ENCODE data around the gene VSTM2L. TPM values are rescaled to one million over a fixed set of nuclear protein-coding genes. Genes with fewer than 3 reads are reported as not detected.

VSTM2L gene
- total and polyA plus RNA-seq, 2 of the 4 experiments (the other 2 are of a cell fraction), result 0.18 to 0.19 TPM

GRCh38 chr20:37928996-37929682, 26.2 kb downstream of the VSTM2L start:
- H3K4me1 ChIP-seq (ENCODE audit: control insufficient read depth, insufficient read depth, low read length), result no peaks in the 10 kb centered on the region
- no peak overlapping the region for H2BK5ac ChIP-seq (ENCODE audit: low read depth, low read length, poor library complexity, severe bottlenecking)
- H4K20me1 ChIP-seq (ENCODE audit: insufficient read depth, low read length), result no peaks in the 10 kb centered on the region
- H3K18ac ChIP-seq (ENCODE audit: low read depth, low read length), result no peak overlapping the region
- no peak overlapping the region for H3K4ac ChIP-seq (ENCODE audit: low read depth, low read length)
- H3K9ac ChIP-seq (ENCODE audit: low read depth, low read length), result no peak overlapping the region
- H3K4me3 ChIP-seq (ENCODE audit: insufficient read depth, low read depth, low read length), result no peak overlapping the region
- H4K91ac ChIP-seq (ENCODE audit: insufficient read depth, low read depth, low read length), result no peak overlapping the region
- TF ChIP-seq RFX5 (IDR thresholded peaks at IDR 0.05; ENCODE audit: low read depth, low read length) (no peak), CHD1 (IDR thresholded peaks at IDR 0.05; ENCODE audit: low read depth, low read length) (no peak)
- POLR2A ChIA-PET (ENCODE audit: unreplicated experiment), result no interaction called here
- CTCF ChIA-PET, result no interaction called here
- no peak for DNase-seq
- no peak overlapping the region for H3K23ac ChIP-seq (ENCODE audit: low read depth, low read length)
- no peak overlapping the region for H2BK120ac ChIP-seq (ENCODE audit: low read depth, low read length)
- no peak overlapping the region for H2AK9ac ChIP-seq (replicated peaks; ENCODE audit: low read depth, low read length, poor library complexity)
- WGBS, 2 experiments (ENCODE audit: extremely low coverage in 2 of 2, insufficient read length in 1 of 2), result 74% methylated on average over 5 of the region's 8 CpGs; no CpG with 5 or more reads in 1 of the 2 experiments
- peaks cover 61% of the 10 kb centered on the region for H3K27me3 ChIP-seq (ENCODE audit: control insufficient read depth, insufficient read depth, low read length)
- no peak overlapping the region for H4K8ac ChIP-seq (ENCODE audit: low read depth in 2 of 2, low read length in 2 of 2)
- H3K9me3 ChIP-seq (ENCODE audit: control insufficient read depth, insufficient read depth, low read length), result no peaks in the 10 kb centered on the region
- H2AK5ac ChIP-seq (ENCODE audit: low read depth, low read length), result no peak overlapping the region
- in situ Hi-C loops (cut with MboI; ENCODE audit: low sequenced_read_pairs), result no loop called here
- no peak overlapping the region for H3K56ac ChIP-seq (ENCODE audit: extremely low read depth, insufficient read depth, low read length)
- H3K9me1 ChIP-seq (ENCODE audit: insufficient read depth, low read length), result no peaks in the 10 kb centered on the region
- ATAC-seq (ENCODE audit: low read depth), result no peak
- H4K5ac ChIP-seq (ENCODE audit: low read depth, low read length), result no peak overlapping the region
- H2BK20ac ChIP-seq (ENCODE audit: low read depth, low read length), result no peak overlapping the region
- BruUV-seq (replicated peaks), result no TSS peak
- H3K4me2 ChIP-seq (ENCODE audit: low read depth, low read length), result no peak overlapping the region
- no peaks in the 10 kb centered on the region for H3K79me1 ChIP-seq (ENCODE audit: low read depth in 1 of 2, low read length in 2 of 2)
- intact Hi-C loops (cut with micrococcal nuclease), result no loop called here
- dilution Hi-C loops (cut with HindIII; ENCODE audit: low sequenced_read_pairs, unreplicated experiment), result no loop called here
- no peak overlapping the region for H2BK15ac ChIP-seq (ENCODE audit: low read depth, low read length)
- no peak overlapping the region for H2AFZ ChIP-seq (replicated peaks; ENCODE audit: low read length, poor library complexity)
- H3K36me3 ChIP-seq (ENCODE audit: control insufficient read depth, insufficient read depth, low read length), result no peaks in the 10 kb centered on the region
- H3K14ac ChIP-seq (replicated peaks; ENCODE audit: low read depth, low read length), result no peak overlapping the region
- no peak overlapping the region for H3K27ac ChIP-seq (ENCODE audit: insufficient read depth, low read length)
